Breast epithelium (tissue), 4 donors: ENCODE results near the gene FASN. TPM values are rescaled to one million over a fixed set of nuclear protein-coding genes. Genes with fewer than 3 reads are reported as not detected.
A peak's percentile ranks its signal among the peaks of the same experiment; 100 is the strongest.

Experiments used
- DNase-seq, 2 donors: peaks; one replicate each; pipeline ENCODE4 v3.0.0-alpha.2; 2019; ENCODE audit warnings: low spot score in 2 of 2
- H3K27ac ChIP-seq, 2 donors: fragments of 200-600 bp; sonication (generic) in 1 of 2; one replicate each; pipeline ENCODE4 v1.5.1; 2016 to 2019; ENCODE audit warnings: mild to moderate bottlenecking in 1 of 2
- H3K27me3 ChIP-seq, 2 donors: fragments of 200-600 bp; sonication (generic) in 1 of 2; one replicate each; pipeline versions ENCODE4 v1.5.1 to v1.6.0; 2017 to 2019; ENCODE audit warnings: control low read depth in 1 of 2, mild to moderate bottlenecking in 1 of 2
- H3K36me3 ChIP-seq: fragments of 200-600 bp; one replicate; pipeline ENCODE4 v1.5.1; 2019
- H3K4me1 ChIP-seq, 2 donors: fragments of 200-600 bp; sonication (generic); one replicate each; pipeline ENCODE4 v1.5.1; 2016 to 2019; ENCODE audit warnings: control low read depth in 1 of 2
- H3K4me3 ChIP-seq, 3 donors: fragments of 200-600 bp; sonication (generic); 1 replicate in 2 of 3; 2 replicates in 1 of 3; pipeline ENCODE4 v1.5.1; 2016 to 2019; ENCODE audit warnings: mild to moderate bottlenecking in 3 of 3, moderate library complexity in 2 of 3
- H3K9me3 ChIP-seq, 2 donors: fragments of 200-600 bp; sonication (generic) in 1 of 2; one replicate each; pipeline ENCODE4 v1.5.1; 2016 to 2019; ENCODE audit warnings: control low read depth in 1 of 2
- CTCF ChIP-seq, 3 donors: fragments of 450-650 bp; IDR thresholded peaks; one replicate each; pipeline ENCODE4 v1.5.1; 2016 to 2017; ENCODE audit warnings: antibody characterized with exemption in 3 of 3, mild to moderate bottlenecking in 3 of 3, moderate library complexity in 3 of 3
- POLR2A ChIP-seq: fragments of 450-650 bp; IDR thresholded peaks from one replicate; pipeline ENCODE4 v1.6.1; 2016; ENCODE audit warnings: antibody characterized with exemption, mild to moderate bottlenecking, moderate library complexity
- POLR2AphosphoS5 ChIP-seq, 3 donors: sonication (generic); formaldehyde crosslinking; IDR thresholded peaks; one replicate each; pipeline ENCODE4 v1.6.1; 2017; ENCODE audit warnings: antibody characterized with exemption in 3 of 3
- intact Hi-C: fragments of 100-400 bp; cut with DNase I; formaldehyde crosslinking; loops from one replicate; pipeline ENCODE4 v1.15.1; 2023; ENCODE audit warnings: low total_unique reads
- total RNA-seq, 3 donors: library from RNA; depleted of rRNA; stranded (reverse); fragments of >200 nt; gene quantifications; one replicate each; pipeline ENCODE4 v1.1.0, GENCODE V29; 2016

The FASN gene
- total RNA-seq, 3 donors from 2014 or later: 95.4 to 590 (median 98.6) TPM

GRCh38 chr17:82072827-82073226 is 25.2 kb downstream of the FASN start:
- no peaks in the 10 kb centered on the region for H3K27me3 ChIP-seq
- no peak overlapping the region for H3K27ac ChIP-seq
- H3K9me3 ChIP-seq: no peaks in the 10 kb centered on the region
- no peak overlapping the region for H3K4me3 ChIP-seq
- no peak for TF ChIP-seq POLR2A
- TF ChIP-seq POLR2AphosphoS5 (IDR thresholded peaks at IDR 0.05): no peak
- TF ChIP-seq CTCF (IDR thresholded peaks at IDR 0.05): no peak
- H3K4me1 ChIP-seq: no peaks in the 10 kb centered on the region
- H3K36me3 ChIP-seq: no peaks in the 10 kb centered on the region
- DNase-seq: no peak
- intact Hi-C loops: no loop called here

GRCh38 chr17:82070611-82071010 is 27.4 kb downstream of the FASN start:
- Histone ChIP-seq H3K36me3 (no peaks in the 10 kb centered on the region), H3K4me1 (no peaks in the 10 kb centered on the region), H3K4me3 (no peak overlapping the region), H3K27ac (no peak overlapping the region), H3K27me3 (no peaks in the 10 kb centered on the region), H3K9me3 (no peaks in the 10 kb centered on the region)
- no peak for DNase-seq
- TF ChIP-seq POLR2AphosphoS5 (IDR thresholded peaks at IDR 0.05) (no peak), CTCF (IDR thresholded peaks at IDR 0.05) (no peak), POLR2A (no peak)
- intact Hi-C loops: no loop called here

GRCh38 chr17:82065638-82066303 is 32.3 kb downstream of the FASN start, which contains the start of gene DUS1L:
DUS1L (minus strand) TSS chr17:82065804; CDS start chr17:82065059, 745 bp downstream.
- H3K4me3 ChIP-seq: peak within 1 kb of the TSS; percentile 87 to 96 (median 90)
- H3K4me1 ChIP-seq: peaks cover 0 to 11% of the 10 kb centered on the region in 2 donors
- peak in 1 of 2 donors; percentile 67 for DNase-seq
- TF ChIP-seq CTCF (IDR thresholded peaks at IDR 0.05): peak in 1 of 3 donors; percentile 10
- no peak for TF ChIP-seq POLR2A
- peak; percentile 65 to 86 (median 73) for TF ChIP-seq POLR2AphosphoS5 (IDR thresholded peaks at IDR 0.05)
- H3K36me3 ChIP-seq: no peaks in the 10 kb centered on the region
- H3K9me3 ChIP-seq: no peaks in the 10 kb centered on the region
- intact Hi-C loops: no loop called here
- H3K27ac ChIP-seq: peak within 1 kb of the TSS; percentile 87 to 97
- H3K27me3 ChIP-seq: no peaks in the 10 kb centered on the region

GRCh38 chr17:82065193-82065637 is 32.8 kb downstream of the FASN start:
- DNase-seq: no peak
- intact Hi-C loops: no loop called here
- TF ChIP-seq POLR2A (no peak), CTCF (IDR thresholded peaks at IDR 0.05) (no peak), POLR2AphosphoS5 (IDR thresholded peaks at IDR 0.05) (no peak)
- no peaks in the 10 kb centered on the region for H3K9me3 ChIP-seq
- H3K4me3 ChIP-seq: peak overlapping the region; percentile 87 to 96 (median 90)
- H3K27ac ChIP-seq: peak overlapping the region; percentile 73 to 97
- peaks cover 0 to 11% of the 10 kb centered on the region in 2 donors for H3K4me1 ChIP-seq
- peaks cover 3% of the 10 kb centered on the region for H3K36me3 ChIP-seq
- no peaks in the 10 kb centered on the region for H3K27me3 ChIP-seq

DNA sequence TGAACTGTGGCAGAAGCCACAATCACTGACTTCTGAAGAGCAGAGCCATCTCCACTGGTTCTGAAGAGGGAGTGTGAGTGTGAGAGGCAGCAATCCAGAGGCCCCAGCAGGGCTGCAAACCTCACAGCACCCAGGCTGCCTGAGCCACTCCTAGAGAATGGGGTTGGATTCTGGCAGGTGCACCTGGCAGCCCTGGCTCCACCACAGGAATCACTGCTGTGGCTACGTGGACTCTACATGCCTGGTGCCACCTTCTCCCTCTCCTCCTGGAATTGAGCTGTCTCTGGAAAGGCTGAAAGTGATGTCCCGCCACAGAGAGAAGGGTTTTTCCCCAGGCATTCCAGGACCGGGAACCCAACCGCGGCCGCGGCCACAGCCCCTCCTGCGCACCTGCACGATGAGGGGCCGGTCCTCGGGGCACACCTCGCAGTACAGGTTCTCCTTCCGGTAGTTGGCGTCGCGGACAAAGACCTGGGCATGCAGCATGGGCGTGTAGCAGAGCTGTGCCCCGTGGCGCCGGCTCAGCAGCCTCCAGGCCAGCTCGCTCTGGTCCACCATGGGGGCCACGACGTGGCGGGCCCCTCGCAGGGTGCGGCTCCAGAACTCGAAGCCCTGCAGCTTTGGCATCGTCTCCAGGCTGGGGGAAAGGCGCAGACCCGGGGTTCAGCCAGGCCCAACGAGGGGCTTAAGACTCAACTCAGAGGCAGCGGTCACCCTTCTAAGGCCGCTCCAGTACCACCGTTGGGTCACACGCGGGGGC is 33.4 kb downstream of the FASN start:
- intact Hi-C loops: no loop called here
- no peak for TF ChIP-seq POLR2AphosphoS5 (IDR thresholded peaks at IDR 0.05)
- TF ChIP-seq POLR2A: no peak
- no peak for TF ChIP-seq CTCF (IDR thresholded peaks at IDR 0.05)
- no peak for DNase-seq
- Histone ChIP-seq H3K9me3 (no peaks in the 10 kb centered on the region), H3K27me3 (no peaks in the 10 kb centered on the region), H3K4me3 (peak overlapping the region; percentile 87 to 96 (median 90)), H3K4me1 (peaks cover 0 to 11% of the 10 kb centered on the region in 2 donors), H3K27ac (peak overlapping the region; percentile 73 to 97), H3K36me3 (peaks cover 5% of the 10 kb centered on the region)
